Measurements from ENCODE around the gene PPP2R2B.
"Not testable (repeated sequence)": the region's sequence is repeated elsewhere in the genome, so short reads cannot be mapped to it uniquely, and the experiment has no call there.

The PPP2R2B gene

GRCh38 chr5:146731909-146732659, 146.5 kb downstream of the PPP2R2B start:
- DNase-seq = no peak

GRCh38 chr5:146728746-146729145, 149.8 kb downstream of the PPP2R2B start:
- DNase-seq = not testable (repeated sequence)

GRCh38 chr5:146726891-146727290, 151.7 kb downstream of the PPP2R2B start:
- DNase-seq = no peak

GRCh38 chr5:146726020-146726419, 152.5 kb downstream of the PPP2R2B start:
- no peak for DNase-seq

- DNase-seq = no peak
Measured at GRCh38 chr5:146725025-146725424, 153.5 kb downstream of the PPP2R2B start.

- no peak for DNase-seq
Measured at GRCh38 chr5:146722361-146722779, 156.2 kb downstream of the PPP2R2B start.

- no peak for DNase-seq
Measured at GRCh38 chr5:146721073-146721815, 157.3 kb downstream of the PPP2R2B start.

GRCh38 chr5:146720107-146720506, 158.4 kb downstream of the PPP2R2B start:
- no peak for DNase-seq

GRCh38 chr5:146719179-146719578, 159.4 kb downstream of the PPP2R2B start:
- no peak for DNase-seq

- DNase-seq = no peak
Measured at GRCh38 chr5:146718609-146719008, 159.9 kb downstream of the PPP2R2B start.

GRCh38 chr5:146717951-146718350, 160.6 kb downstream of the PPP2R2B start:
- no peak for DNase-seq

GRCh38 chr5:146716636-146717035, 161.9 kb downstream of the PPP2R2B start:
- DNase-seq = no peak

- no peak for DNase-seq
Measured at GRCh38 chr5:146710348-146710747, 168.2 kb downstream of the PPP2R2B start.

GRCh38 chr5:146707316-146707715, 171.2 kb downstream of the PPP2R2B start:
- no peak for DNase-seq

GRCh38 chr5:146706321-146706972, 172.1 kb downstream of the PPP2R2B start:
- no peak for DNase-seq

- DNase-seq = no peak
Measured at GRCh38 chr5:146704949-146705665, 173.4 kb downstream of the PPP2R2B start.

- DNase-seq = no peak
Measured at GRCh38 chr5:146703899-146704298, 174.7 kb downstream of the PPP2R2B start.

GRCh38 chr5:146703499-146703898, 175.1 kb downstream of the PPP2R2B start:
- no peak for DNase-seq

- no peak for DNase-seq
Measured at GRCh38 chr5:146699664-146700418, 178.7 kb downstream of the PPP2R2B start.

- DNase-seq = no peak
Measured at GRCh38 chr5:146699138-146699537, 179.4 kb downstream of the PPP2R2B start.

GRCh38 chr5:146698651-146699050, 179.9 kb downstream of the PPP2R2B start:
- DNase-seq = no peak

- DNase-seq = no peak
Measured at GRCh38 chr5:146697211-146697610, 181.3 kb downstream of the PPP2R2B start.
